Measurements from ENCODE around the gene NR6A1.

GRCh38 chr9:124481115-124481514, 290.0 kb downstream of the NR6A1 start:
- TF ChIP-seq, protein P1, sequence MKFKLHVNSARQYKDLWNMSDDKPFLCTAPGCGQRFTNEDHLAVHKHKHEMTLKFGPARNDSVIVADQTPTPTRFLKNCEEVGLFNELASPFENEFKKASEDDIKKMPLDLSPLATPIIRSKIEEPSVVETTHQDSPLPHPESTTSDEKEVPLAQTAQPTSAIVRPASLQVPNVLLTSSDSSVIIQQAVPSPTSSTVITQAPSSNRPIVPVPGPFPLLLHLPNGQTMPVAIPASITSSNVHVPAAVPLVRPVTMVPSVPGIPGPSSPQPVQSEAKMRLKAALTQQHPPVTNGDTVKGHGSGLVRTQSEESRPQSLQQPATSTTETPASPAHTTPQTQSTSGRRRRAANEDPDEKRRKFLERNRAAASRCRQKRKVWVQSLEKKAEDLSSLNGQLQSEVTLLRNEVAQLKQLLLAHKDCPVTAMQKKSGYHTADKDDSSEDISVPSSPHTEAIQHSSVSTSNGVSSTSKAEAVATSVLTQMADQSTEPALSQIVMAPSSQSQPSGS (tag by site-specific recombination; IDR thresholded peaks at IDR 0.05; ENCODE audit: low read depth): no peak
- TF ChIP-seq ZNF157 (tag by site-specific recombination; IDR thresholded peaks at IDR 0.05) (no peak), ZNF146 (tag by site-specific recombination; IDR thresholded peaks at IDR 0.05) (no peak), ZNF549 (tag by site-specific recombination; IDR thresholded peaks at IDR 0.05) (no peak), ZBTB6 (tag by site-specific recombination; IDR thresholded peaks at IDR 0.05) (no peak), ZBTB7A (tag by site-specific recombination; IDR thresholded peaks at IDR 0.05; ENCODE audit: low read depth) (no peak), ZNF335 (tag by site-specific recombination; conservative IDR thresholded peaks at IDR 0.05) (no peak), ZNF48 (tag by site-specific recombination; IDR thresholded peaks at IDR 0.05) (no peak), YY1 (tag by site-specific recombination; IDR thresholded peaks at IDR 0.05) (no peak)
- TF ChIP-seq, protein P2, sequence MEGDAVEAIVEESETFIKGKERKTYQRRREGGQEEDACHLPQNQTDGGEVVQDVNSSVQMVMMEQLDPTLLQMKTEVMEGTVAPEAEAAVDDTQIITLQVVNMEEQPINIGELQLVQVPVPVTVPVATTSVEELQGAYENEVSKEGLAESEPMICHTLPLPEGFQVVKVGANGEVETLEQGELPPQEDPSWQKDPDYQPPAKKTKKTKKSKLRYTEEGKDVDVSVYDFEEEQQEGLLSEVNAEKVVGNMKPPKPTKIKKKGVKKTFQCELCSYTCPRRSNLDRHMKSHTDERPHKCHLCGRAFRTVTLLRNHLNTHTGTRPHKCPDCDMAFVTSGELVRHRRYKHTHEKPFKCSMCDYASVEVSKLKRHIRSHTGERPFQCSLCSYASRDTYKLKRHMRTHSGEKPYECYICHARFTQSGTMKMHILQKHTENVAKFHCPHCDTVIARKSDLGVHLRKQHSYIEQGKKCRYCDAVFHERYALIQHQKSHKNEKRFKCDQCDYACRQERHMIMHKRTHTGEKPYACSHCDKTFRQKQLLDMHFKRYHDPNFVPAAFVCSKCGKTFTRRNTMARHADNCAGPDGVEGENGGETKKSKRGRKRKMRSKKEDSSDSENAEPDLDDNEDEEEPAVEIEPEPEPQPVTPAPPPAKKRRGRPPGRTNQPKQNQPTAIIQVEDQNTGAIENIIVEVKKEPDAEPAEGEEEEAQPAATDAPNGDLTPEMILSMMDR (tag by site-specific recombination; IDR thresholded peaks at IDR 0.05): no peak
- TF ChIP-seq, protein P3, sequence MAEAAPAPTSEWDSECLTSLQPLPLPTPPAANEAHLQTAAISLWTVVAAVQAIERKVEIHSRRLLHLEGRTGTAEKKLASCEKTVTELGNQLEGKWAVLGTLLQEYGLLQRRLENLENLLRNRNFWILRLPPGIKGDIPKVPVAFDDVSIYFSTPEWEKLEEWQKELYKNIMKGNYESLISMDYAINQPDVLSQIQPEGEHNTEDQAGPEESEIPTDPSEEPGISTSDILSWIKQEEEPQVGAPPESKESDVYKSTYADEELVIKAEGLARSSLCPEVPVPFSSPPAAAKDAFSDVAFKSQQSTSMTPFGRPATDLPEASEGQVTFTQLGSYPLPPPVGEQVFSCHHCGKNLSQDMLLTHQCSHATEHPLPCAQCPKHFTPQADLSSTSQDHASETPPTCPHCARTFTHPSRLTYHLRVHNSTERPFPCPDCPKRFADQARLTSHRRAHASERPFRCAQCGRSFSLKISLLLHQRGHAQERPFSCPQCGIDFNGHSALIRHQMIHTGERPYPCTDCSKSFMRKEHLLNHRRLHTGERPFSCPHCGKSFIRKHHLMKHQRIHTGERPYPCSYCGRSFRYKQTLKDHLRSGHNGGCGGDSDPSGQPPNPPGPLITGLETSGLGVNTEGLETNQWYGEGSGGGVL (tag by site-specific recombination; IDR thresholded peaks at IDR 0.05): no peak

All from HEK293 (cell line).